Effector memory CD4-positive, alpha-beta T cell (primary cell): ENCODE measurements around the gene PSD4.

Experiments
- DNase-seq, 3 donors: peaks; one replicate each; pipeline ENCODE4 v3.0.0-alpha.2; 2020
- H3K27ac ChIP-seq: 2 replicates; pipeline ENCODE4 v1.7.0; 2013; ENCODE audit warnings: mild to moderate bottlenecking, low read length, moderate library complexity; ENCODE audit not compliant: insufficient read depth, poor library complexity, severe bottlenecking
- H3K27me3 ChIP-seq: replicated peaks from 2 replicates; pipeline ENCODE4 v1.7.0; 2013; ENCODE audit warnings: mild to moderate bottlenecking, low read length; ENCODE audit not compliant: insufficient read depth, control insufficient read depth, poor library complexity, severe bottlenecking
- H3K36me3 ChIP-seq: 2 replicates; pipeline ENCODE4 v1.7.0; 2013; ENCODE audit warnings: mild to moderate bottlenecking, low read length, moderate library complexity; ENCODE audit not compliant: control insufficient read depth, insufficient read depth
- H3K4me1 ChIP-seq: 2 replicates; pipeline ENCODE4 v1.7.0; 2013; ENCODE audit warnings: low read length, mild to moderate bottlenecking; ENCODE audit not compliant: control insufficient read depth, insufficient read depth, poor library complexity, severe bottlenecking
- H3K4me3 ChIP-seq: 2 replicates; pipeline ENCODE4 v1.7.0; 2013; ENCODE audit warnings: low read length, low read depth, mild to moderate bottlenecking; ENCODE audit not compliant: insufficient read depth, poor library complexity, severe bottlenecking
- H3K9me3 ChIP-seq: 2 replicates; pipeline ENCODE4 v1.7.0; 2013; ENCODE audit warnings: mild to moderate bottlenecking, low read length, moderate library complexity; ENCODE audit not compliant: control insufficient read depth

PSD4 gene

DNA sequence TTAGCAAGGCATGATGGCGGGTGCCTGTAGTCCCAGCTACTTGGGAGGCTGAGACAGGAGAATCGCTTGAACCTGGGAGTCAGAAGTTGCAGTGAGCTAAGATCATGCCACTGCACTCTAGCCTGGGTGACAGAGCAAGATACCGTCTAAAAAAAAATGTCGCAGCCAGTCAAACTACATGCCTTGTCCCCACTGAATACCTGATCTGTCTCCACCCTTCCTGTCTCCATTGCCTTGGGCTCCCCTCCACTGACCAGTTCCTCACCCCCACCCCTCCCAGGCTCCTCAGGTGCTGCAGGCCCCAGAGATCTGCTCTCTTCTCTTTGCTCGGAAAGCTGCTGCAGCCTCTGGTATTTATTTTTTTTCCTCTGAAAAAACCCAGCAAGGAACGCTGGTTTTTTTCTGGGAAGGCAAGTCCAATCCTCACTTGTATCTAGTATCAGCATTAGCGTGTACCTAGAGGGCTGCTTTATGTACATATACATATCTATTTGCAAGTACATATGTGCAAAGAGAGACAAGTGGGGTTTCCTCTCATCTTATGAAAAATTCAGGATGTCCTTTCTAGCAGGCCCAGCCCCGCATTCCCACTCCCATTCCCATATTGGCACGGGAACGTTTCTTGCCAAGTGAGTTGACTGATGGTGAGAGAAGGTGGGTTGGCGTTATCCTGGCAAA lies 4.4 kb downstream of the PSD4 start:
- Histone ChIP-seq H3K9me3 (no peaks in the 10 kb centered on the region), H3K4me1 (peaks cover 91% of the 10 kb centered on the region), H3K4me3 (no peak overlapping the region), H3K27ac (peak overlapping the region; percentile 52), H3K36me3 (peaks cover 21% of the 10 kb centered on the region), H3K27me3 (no peaks in the 10 kb centered on the region)
- no peak for DNase-seq

DNA sequence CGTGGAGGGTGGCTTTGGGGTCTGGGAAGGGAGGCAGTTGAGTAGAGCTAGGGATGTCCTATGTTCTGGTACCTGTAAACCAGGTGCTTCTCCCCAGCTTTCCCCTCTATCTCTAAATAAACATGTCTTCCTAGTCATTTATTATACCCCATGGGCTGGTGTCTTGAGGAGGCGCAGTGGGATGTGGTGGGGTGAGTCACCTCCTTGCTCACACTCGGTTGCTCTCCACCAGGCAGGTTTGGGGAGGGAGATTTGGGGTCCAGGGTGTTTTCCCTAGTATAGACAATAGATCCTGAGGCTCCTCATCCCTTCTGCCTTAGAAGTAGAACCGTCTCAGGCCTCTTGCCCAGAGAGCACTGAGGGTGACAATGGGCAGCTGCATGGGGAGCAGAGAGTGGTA lies 5.1 kb downstream of the PSD4 start:
- peaks cover 91% of the 10 kb centered on the region for H3K4me1 ChIP-seq
- peak overlapping the region; percentile 6 for H3K4me3 ChIP-seq
- peaks cover 28% of the 10 kb centered on the region for H3K36me3 ChIP-seq
- H3K9me3 ChIP-seq, result no peaks in the 10 kb centered on the region
- DNase-seq, result peak in 2 of 3 donors; percentile 35 to 46
- no peaks in the 10 kb centered on the region for H3K27me3 ChIP-seq
- peak overlapping the region; percentile 52 for H3K27ac ChIP-seq

DNA sequence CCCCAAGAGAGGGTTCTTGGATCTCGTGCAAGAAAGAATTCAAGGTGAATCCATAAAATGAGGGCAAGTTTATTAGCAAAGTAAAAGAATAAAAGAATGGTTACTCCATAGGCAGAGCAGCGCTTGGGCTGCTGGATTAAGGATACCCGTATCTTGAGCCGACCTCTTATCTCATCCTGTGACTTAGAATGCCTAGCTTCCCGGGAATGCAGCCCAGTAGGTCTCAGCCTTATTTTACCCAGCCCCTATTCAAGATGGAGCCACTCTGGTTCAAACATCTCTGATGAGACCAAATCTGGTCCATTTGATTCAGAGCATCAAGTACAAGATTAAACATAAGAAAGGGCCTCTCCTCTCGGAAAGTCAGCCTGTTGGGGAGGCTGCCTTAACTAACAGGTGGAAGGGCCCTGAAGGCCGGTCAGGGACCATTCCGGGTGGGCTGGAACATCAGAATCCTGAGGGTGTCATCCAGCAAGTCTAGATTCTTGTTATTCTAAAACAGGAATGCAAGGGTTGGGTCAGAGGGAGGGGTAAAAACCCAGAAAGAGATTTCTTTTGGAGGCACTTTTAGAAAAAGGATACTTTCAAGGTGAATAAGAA lies 5.8 kb downstream of the PSD4 start:
- Histone ChIP-seq H3K27me3 (no peaks in the 10 kb centered on the region), H3K4me3 (no peak overlapping the region), H3K36me3 (peaks cover 31% of the 10 kb centered on the region), H3K9me3 (no peaks in the 10 kb centered on the region), H3K27ac (peak overlapping the region; percentile 52), H3K4me1 (peaks cover 85% of the 10 kb centered on the region)
- DNase-seq, result no peak

DNA sequence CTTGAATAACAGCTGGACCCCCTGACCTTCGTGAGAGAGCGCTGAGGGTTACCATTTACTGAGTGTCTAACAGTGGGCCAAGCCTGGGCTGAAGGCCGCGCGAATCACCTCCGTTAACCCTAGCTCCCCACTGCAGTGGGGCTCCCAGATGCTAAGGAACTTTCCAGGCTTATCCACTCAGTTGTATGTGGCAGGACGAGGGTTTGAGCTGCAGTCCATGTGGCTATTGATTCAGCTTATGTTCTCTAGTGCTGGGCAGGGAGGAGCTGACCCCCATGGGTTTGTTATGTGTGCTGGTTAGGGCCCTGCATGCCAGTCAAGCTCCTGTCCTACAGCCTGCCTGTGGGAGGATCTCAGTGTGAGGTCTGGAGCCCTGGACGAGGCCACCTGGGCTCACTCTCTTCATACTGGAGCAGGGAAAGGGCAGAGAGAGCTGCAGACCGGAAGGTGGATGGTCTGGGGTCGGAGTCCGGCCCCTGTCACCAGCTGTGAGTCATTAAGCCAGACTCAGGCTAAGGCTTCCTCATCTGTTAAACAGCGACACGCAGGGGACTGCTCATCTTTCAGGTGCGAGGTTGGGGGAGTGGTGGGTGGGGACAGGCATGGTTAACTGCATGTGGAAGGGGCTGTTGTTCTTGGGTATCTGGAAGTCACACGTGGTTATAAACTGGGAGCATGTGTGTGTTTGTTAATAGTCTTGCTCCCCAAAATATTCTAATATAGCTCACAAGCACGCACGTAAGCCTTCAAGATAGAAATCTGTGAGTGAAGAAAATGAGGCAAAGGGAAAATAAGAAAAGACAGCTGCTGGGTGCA lies 6.6 kb downstream of the PSD4 start:
- peak overlapping the region; percentile 52 for H3K27ac ChIP-seq
- H3K4me3 ChIP-seq, result no peak overlapping the region
- no peaks in the 10 kb centered on the region for H3K9me3 ChIP-seq
- H3K4me1 ChIP-seq, result peaks cover 83% of the 10 kb centered on the region
- no peaks in the 10 kb centered on the region for H3K27me3 ChIP-seq
- H3K36me3 ChIP-seq, result peaks cover 37% of the 10 kb centered on the region
- no peak for DNase-seq

DNA sequence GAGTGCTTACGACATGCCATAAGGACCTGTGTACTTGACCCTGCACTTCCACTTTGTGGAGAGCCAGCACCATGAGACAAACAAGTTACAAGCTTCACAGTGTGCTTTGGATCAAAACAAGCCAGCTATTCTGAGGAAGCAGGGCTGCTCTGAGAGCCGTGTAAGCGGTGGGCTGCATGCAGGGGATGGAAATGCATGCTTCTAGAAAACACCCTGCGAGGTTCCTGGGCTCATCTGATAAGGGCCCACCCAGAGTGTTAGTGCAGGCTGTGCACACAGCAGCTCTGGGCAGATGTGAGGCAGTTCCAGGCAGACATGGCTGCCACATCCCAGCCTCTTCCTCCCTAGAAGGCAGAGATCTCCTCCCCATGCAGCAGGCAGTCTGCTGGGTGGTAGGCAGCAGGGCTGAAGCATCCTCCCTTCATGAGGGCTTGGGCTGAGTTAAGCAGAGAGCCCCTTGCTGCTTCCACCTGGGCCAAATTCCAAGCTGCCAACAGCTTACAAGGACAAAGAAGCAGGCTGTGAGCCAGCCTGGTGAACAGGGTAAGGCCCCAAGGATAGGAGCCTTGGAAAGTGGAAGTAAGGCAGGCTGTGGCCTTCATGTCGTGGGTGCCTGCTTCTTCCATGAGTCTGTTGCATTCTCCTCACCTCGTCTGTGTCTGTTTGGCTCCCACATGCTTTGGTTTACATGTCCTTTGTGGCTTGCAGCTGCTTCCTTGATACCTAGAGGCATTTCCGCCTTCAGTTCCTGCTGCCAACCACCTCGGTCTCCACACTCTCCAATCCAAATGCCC lies 7.7 kb downstream of the PSD4 start:
- DNase-seq, result no peak
- Histone ChIP-seq H3K36me3 (peaks cover 44% of the 10 kb centered on the region), H3K4me1 (peaks cover 79% of the 10 kb centered on the region), H3K27me3 (no peaks in the 10 kb centered on the region), H3K4me3 (no peak overlapping the region), H3K27ac (peak overlapping the region; percentile 29), H3K9me3 (no peaks in the 10 kb centered on the region)

DNA sequence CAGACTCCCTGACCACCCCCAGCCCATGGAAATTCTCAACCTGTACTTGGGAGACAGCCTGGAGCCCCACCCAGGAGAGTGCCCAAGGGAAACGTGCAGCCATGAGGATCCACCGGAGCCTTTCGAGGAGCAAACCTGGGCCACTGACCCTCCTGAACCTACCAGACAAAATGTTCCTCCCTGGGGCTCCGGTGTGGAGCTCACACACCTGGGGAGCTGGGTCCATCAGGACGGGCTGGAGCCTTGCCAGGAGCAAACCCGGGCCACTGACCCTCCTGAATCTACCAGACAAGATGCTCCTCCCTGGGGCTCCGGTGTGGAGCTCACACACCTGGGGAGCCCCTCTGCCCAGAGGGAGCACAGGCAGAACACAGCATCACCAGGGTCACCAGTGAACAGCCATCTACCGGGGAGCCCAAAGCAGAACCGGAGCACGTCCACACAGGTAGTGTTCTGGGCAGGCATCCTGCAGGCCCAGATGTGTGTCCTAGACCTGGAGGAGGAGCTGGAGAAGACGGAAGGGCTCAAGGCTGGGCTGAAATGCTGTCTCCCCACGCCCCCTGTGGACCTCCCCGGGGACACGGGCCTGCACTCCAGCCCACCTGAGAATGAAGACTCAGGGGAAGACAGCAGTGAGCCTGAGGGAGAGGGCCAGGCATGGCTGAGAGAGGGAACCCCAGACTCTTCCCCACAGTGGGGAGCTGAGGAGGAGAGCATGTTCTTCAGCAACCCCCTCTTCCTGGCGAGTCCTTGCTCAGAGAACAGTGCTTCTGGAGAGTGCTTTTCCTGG lies 8.9 kb downstream of the PSD4 start:
- Histone ChIP-seq H3K27me3 (no peaks in the 10 kb centered on the region), H3K4me3 (no peak overlapping the region), H3K36me3 (peaks cover 39% of the 10 kb centered on the region), H3K9me3 (no peaks in the 10 kb centered on the region), H3K4me1 (peaks cover 69% of the 10 kb centered on the region), H3K27ac (no peak overlapping the region)
- no peak for DNase-seq

DNA sequence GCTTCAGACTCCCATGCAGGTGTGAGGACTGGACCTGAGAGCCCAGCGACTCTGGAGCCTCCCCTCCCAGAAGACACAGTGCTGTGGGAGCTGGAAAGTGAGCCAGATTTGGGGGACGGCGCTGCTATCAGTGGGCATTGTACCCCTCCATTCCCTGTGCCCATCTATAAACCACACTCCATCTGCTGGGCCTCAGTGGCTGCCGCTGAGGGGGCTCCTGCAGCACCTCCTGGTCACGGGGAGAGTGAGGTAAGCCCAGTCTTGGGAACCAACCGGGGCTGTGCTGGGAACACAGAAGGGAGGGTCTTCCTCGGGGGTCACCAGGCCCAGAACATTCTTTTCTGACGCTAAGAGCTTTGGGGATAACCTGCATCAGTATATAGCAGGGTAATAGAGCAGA lies 9.5 kb downstream of the PSD4 start:
- Histone ChIP-seq H3K27ac (no peak overlapping the region), H3K36me3 (peaks cover 37% of the 10 kb centered on the region), H3K4me3 (no peak overlapping the region), H3K9me3 (no peaks in the 10 kb centered on the region), H3K4me1 (peaks cover 69% of the 10 kb centered on the region), H3K27me3 (no peaks in the 10 kb centered on the region)
- no peak for DNase-seq

DNA sequence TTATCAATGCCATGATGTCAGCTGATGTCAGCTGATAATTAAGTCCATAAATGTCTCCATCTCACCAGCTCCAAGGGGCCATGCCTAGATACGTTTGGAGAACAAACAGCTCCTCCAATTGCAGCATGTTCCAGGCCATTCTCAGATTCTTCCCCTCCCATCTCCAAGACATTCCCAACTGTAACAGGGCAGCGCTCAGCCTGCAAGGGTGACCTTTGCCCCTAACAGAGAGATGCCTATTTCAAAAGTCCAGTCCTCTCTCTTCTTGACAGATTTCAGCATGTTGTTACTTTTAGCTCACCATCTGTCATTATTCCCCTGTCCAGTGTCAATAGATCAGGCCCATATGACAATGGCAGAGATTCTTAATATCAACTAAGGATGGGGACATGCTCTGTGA lies 9.9 kb downstream of the PSD4 start:
- Histone ChIP-seq H3K27me3 (no peaks in the 10 kb centered on the region), H3K27ac (no peak overlapping the region), H3K4me1 (peaks cover 65% of the 10 kb centered on the region), H3K9me3 (no peaks in the 10 kb centered on the region), H3K4me3 (no peak overlapping the region), H3K36me3 (peaks cover 37% of the 10 kb centered on the region)
- DNase-seq, result no peak

DNA sequence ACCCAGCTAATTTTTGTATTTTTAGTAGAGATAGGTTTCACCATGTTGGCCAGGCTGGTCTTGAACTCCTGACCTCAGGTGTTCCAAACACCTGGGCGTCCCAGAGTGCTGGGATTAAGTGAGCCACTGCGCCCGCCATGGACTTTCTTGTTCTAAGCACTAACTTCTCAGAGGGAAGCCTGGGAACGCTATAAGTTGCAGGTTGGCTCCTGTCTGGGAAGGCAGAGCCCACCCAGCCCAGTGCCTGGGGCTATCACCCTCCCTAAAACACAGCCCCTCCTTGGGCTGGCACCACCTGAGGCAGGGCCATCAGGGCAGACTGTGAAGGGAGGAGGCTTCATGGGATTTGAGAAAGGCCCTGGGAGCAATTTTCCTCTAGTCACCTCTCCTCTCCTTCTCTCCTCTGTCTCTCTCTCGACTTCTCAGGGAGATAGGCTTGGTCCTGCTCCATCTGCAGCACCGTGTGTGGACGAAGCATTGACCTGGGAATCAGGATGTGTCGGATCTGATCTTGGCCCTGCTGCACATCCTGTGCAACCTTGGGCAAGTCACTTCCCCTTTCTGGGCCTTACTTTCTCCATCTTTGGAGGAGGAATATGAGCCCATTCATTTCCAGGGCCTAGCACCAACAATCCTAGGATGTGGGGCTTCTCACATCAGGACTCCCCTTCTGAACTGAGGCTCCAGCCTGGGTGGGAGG lies 10.9 kb downstream of the PSD4 start:
- Histone ChIP-seq H3K27me3 (no peaks in the 10 kb centered on the region), H3K4me3 (no peak overlapping the region), H3K27ac (peak overlapping the region; percentile 15), H3K4me1 (peaks cover 55% of the 10 kb centered on the region), H3K36me3 (peaks cover 37% of the 10 kb centered on the region), H3K9me3 (no peaks in the 10 kb centered on the region)
- no peak for DNase-seq
